ENCODE measurements around the gene DNAJC21.

The DNAJC21 gene

GRCh38 chr5:34923694-34924461 lies 5.5 kb upstream of the DNAJC21 start:
- Histone ChIP-seq H3K36me3 (ENCODE audit: insufficient read depth, low read depth, low read length) (peaks cover 89% of the 10 kb centered on the region), H3K9me3 (ENCODE audit: insufficient read depth, low read depth, low read length) (no peaks in the 10 kb centered on the region), H3K9ac (ENCODE audit: low read depth, low read length) (no peak overlapping the region), H3K4me1 (ENCODE audit: insufficient read depth, low read length) (peaks cover 4% of the 10 kb centered on the region), H3K4me3 (ENCODE audit: low read length) (no peak overlapping the region), H3K27ac (ENCODE audit: low read length) (no peak overlapping the region), H3K27me3 (ENCODE audit: insufficient read depth, low read length) (no peaks in the 10 kb centered on the region)

GRCh38 chr5:34924462-34924765 lies 4.9 kb upstream of the DNAJC21 start:
- Histone ChIP-seq H3K4me3 (ENCODE audit: low read length) (no peak overlapping the region), H3K27ac (ENCODE audit: low read length) (no peak overlapping the region), H3K36me3 (ENCODE audit: insufficient read depth, low read depth, low read length) (peaks cover 84% of the 10 kb centered on the region)

GRCh38 chr5:34926318-34926888 lies 3.0 kb upstream of the DNAJC21 start:
- Histone ChIP-seq H3K4me3 (ENCODE audit: low read length) (no peak overlapping the region), H3K9ac (ENCODE audit: low read depth, low read length) (no peak overlapping the region), H3K27me3 (ENCODE audit: insufficient read depth, low read length) (no peaks in the 10 kb centered on the region), H3K4me1 (ENCODE audit: insufficient read depth, low read length) (peaks cover 9% of the 10 kb centered on the region), H3K9me3 (ENCODE audit: insufficient read depth, low read depth, low read length) (no peaks in the 10 kb centered on the region), H3K27ac (ENCODE audit: low read length) (no peak overlapping the region), H3K36me3 (ENCODE audit: insufficient read depth, low read depth, low read length) (peaks cover 64% of the 10 kb centered on the region)

More at GRCh38 chr5:34924462-34924765, 4.9 kb upstream of the DNAJC21 start:
- H3K9me3 ChIP-seq (ENCODE audit: insufficient read depth, low read depth, low read length): no peaks in the 10 kb centered on the region
- no peak overlapping the region for H3K9ac ChIP-seq (ENCODE audit: low read depth, low read length)
- no peaks in the 10 kb centered on the region for H3K27me3 ChIP-seq (ENCODE audit: insufficient read depth, low read length)
- peaks cover 5% of the 10 kb centered on the region for H3K4me1 ChIP-seq (ENCODE audit: insufficient read depth, low read length)

- Histone ChIP-seq H3K9me3 (ENCODE audit: insufficient read depth, low read depth, low read length) (no peaks in the 10 kb centered on the region), H3K27me3 (ENCODE audit: insufficient read depth, low read length) (no peaks in the 10 kb centered on the region), H3K4me3 (ENCODE audit: low read length) (no peak overlapping the region), H3K27ac (ENCODE audit: low read length) (no peak overlapping the region), H3K9ac (ENCODE audit: low read depth, low read length) (no peak overlapping the region), H3K36me3 (ENCODE audit: insufficient read depth, low read depth, low read length) (peaks cover 50% of the 10 kb centered on the region), H3K4me1 (ENCODE audit: insufficient read depth, low read length) (peaks cover 9% of the 10 kb centered on the region)
Observed at GRCh38 chr5:34927785-34928184, 1.6 kb upstream of the DNAJC21 start.

GRCh38 chr5:34928267-34928666 lies 1.1 kb upstream of the DNAJC21 start:
- Histone ChIP-seq H3K9ac (ENCODE audit: low read depth, low read length) (no peak overlapping the region), H3K9me3 (ENCODE audit: insufficient read depth, low read depth, low read length) (no peaks in the 10 kb centered on the region), H3K27me3 (ENCODE audit: insufficient read depth, low read length) (no peaks in the 10 kb centered on the region), H3K4me1 (ENCODE audit: insufficient read depth, low read length) (peaks cover 9% of the 10 kb centered on the region), H3K36me3 (ENCODE audit: insufficient read depth, low read depth, low read length) (peaks cover 46% of the 10 kb centered on the region), H3K27ac (ENCODE audit: low read length) (no peak overlapping the region), H3K4me3 (ENCODE audit: low read length) (no peak overlapping the region)

GRCh38 chr5:34929720-34930461 lies 532 bp downstream of the DNAJC21 start:
- Histone ChIP-seq H3K27ac (ENCODE audit: low read length) (no peak overlapping the region), H3K36me3 (ENCODE audit: insufficient read depth, low read depth, low read length) (peaks cover 46% of the 10 kb centered on the region), H3K27me3 (ENCODE audit: insufficient read depth, low read length) (no peaks in the 10 kb centered on the region), H3K9ac (ENCODE audit: low read depth, low read length) (peak overlapping the region; percentile 93), H3K9me3 (ENCODE audit: insufficient read depth, low read depth, low read length) (no peaks in the 10 kb centered on the region), H3K4me1 (ENCODE audit: insufficient read depth, low read length) (peaks cover 9% of the 10 kb centered on the region; the same call in 1 of the 2 replicates), H3K4me3 (ENCODE audit: low read length) (peak overlapping the region; percentile 89)

GRCh38 chr5:34930462-34930844 lies 1.1 kb downstream of the DNAJC21 start:
- Histone ChIP-seq H3K36me3 (ENCODE audit: insufficient read depth, low read depth, low read length) (peaks cover 45% of the 10 kb centered on the region), H3K9me3 (ENCODE audit: insufficient read depth, low read depth, low read length) (no peaks in the 10 kb centered on the region), H3K9ac (ENCODE audit: low read depth, low read length) (peak overlapping the region; percentile 93), H3K4me3 (ENCODE audit: low read length) (peak overlapping the region; percentile 89), H3K4me1 (ENCODE audit: insufficient read depth, low read length) (peaks cover 9% of the 10 kb centered on the region; the same call in 1 of the 2 replicates), H3K27me3 (ENCODE audit: insufficient read depth, low read length) (no peaks in the 10 kb centered on the region), H3K27ac (ENCODE audit: low read length) (no peak overlapping the region)

- no peaks in the 10 kb centered on the region for H3K27me3 ChIP-seq (ENCODE audit: insufficient read depth, low read length)
- H3K4me3 ChIP-seq (ENCODE audit: low read length): peak overlapping the region; percentile 89
- peak overlapping the region; percentile 93; the same call in 1 of the 2 replicates for H3K9ac ChIP-seq (ENCODE audit: low read depth, low read length)
- no peaks in the 10 kb centered on the region for H3K9me3 ChIP-seq (ENCODE audit: insufficient read depth, low read depth, low read length)
- peaks cover 45% of the 10 kb centered on the region for H3K36me3 ChIP-seq (ENCODE audit: insufficient read depth, low read depth, low read length)
- peaks cover 9% of the 10 kb centered on the region; the same call in 1 of the 2 replicates for H3K4me1 ChIP-seq (ENCODE audit: insufficient read depth, low read length)
- no peak overlapping the region for H3K27ac ChIP-seq (ENCODE audit: low read length)
Observed at GRCh38 chr5:34930870-34931269, 1.5 kb downstream of the DNAJC21 start.

GRCh38 chr5:34932947-34933346 lies 3.6 kb downstream of the DNAJC21 start:
- Histone ChIP-seq H3K27me3 (ENCODE audit: insufficient read depth, low read length) (no peaks in the 10 kb centered on the region), H3K9me3 (ENCODE audit: insufficient read depth, low read depth, low read length) (no peaks in the 10 kb centered on the region), H3K9ac (ENCODE audit: low read depth, low read length) (no peak overlapping the region), H3K4me1 (ENCODE audit: insufficient read depth, low read length) (peaks cover 9% of the 10 kb centered on the region; the same call in 1 of the 2 replicates), H3K4me3 (ENCODE audit: low read length) (no peak overlapping the region), H3K36me3 (ENCODE audit: insufficient read depth, low read depth, low read length) (peaks cover 44% of the 10 kb centered on the region), H3K27ac (ENCODE audit: low read length) (no peak overlapping the region)

GRCh38 chr5:34941936-34942335 lies 12.6 kb downstream of the DNAJC21 start:
- H3K27me3 ChIP-seq (ENCODE audit: insufficient read depth, low read length): no peaks in the 10 kb centered on the region
- no peaks in the 10 kb centered on the region for H3K9me3 ChIP-seq (ENCODE audit: insufficient read depth, low read depth, low read length)
- no peak overlapping the region for H3K27ac ChIP-seq (ENCODE audit: low read length)
- H3K36me3 ChIP-seq (ENCODE audit: insufficient read depth, low read depth, low read length): peaks cover 90% of the 10 kb centered on the region
- no peak overlapping the region for H3K9ac ChIP-seq (ENCODE audit: low read depth, low read length)
- H3K4me1 ChIP-seq (ENCODE audit: insufficient read depth, low read length): no peaks in the 10 kb centered on the region
- no peak overlapping the region for H3K4me3 ChIP-seq (ENCODE audit: low read length)

GRCh38 chr5:34944044-34944443 lies 14.7 kb downstream of the DNAJC21 start:
- no peak overlapping the region for H3K9ac ChIP-seq (ENCODE audit: low read depth, low read length)
- peaks cover 83% of the 10 kb centered on the region for H3K36me3 ChIP-seq (ENCODE audit: insufficient read depth, low read depth, low read length)
- H3K4me3 ChIP-seq (ENCODE audit: low read length): no peak overlapping the region
- no peaks in the 10 kb centered on the region for H3K9me3 ChIP-seq (ENCODE audit: insufficient read depth, low read depth, low read length)
- no peaks in the 10 kb centered on the region for H3K4me1 ChIP-seq (ENCODE audit: insufficient read depth, low read length)
- no peak overlapping the region for H3K27ac ChIP-seq (ENCODE audit: low read length)
- no peaks in the 10 kb centered on the region for H3K27me3 ChIP-seq (ENCODE audit: insufficient read depth, low read length)

Data from iPS-20b (cell line).